GM21381 (cell line): Measurements from ENCODE around the gene GSX1.
"Not testable (repeated sequence)": the region's sequence is repeated elsewhere in the genome, so short reads cannot be mapped to it uniquely, and the experiment has no call there.

Experiments used
- ATAC-seq: cut with Tn5 transposase; IDR thresholded peaks from one replicate; pipeline ENCODE4 v1.9.1; 2021; ENCODE audit warnings: mild to moderate bottlenecking, moderate library complexity; ENCODE audit not compliant: unreplicated experiment

The GSX1 gene

GRCh38 chr13:27792393-27793218, at the start of gene GSX1:
TSS of gene GSX1 (plus strand) at chr13:27792483. CDS start at chr13:27792691, 208 bp downstream.
- no peak for ATAC-seq

- ATAC-seq: no peak
These were observed 47.5 kb upstream of the GSX1 start for GRCh38 chr13:27744801-27745200.

- no peak for ATAC-seq
These were observed 47.0 kb upstream of the GSX1 start for GRCh38 chr13:27745301-27745700.

GRCh38 chr13:27748143-27748542, 44.1 kb upstream of the GSX1 start:
- not testable (repeated sequence) for ATAC-seq

GRCh38 chr13:27751953-27752532, 40.2 kb upstream of the GSX1 start:
- no peak for ATAC-seq

GRCh38 chr13:27765650-27766049, 26.6 kb upstream of the GSX1 start:
- no peak for ATAC-seq

GRCh38 chr13:27770809-27771208, 21.5 kb upstream of the GSX1 start:
- ATAC-seq: no peak

GRCh38 chr13:27772651-27773425, 19.4 kb upstream of the GSX1 start:
- no peak for ATAC-seq

- ATAC-seq: no peak
These were observed 18.1 kb upstream of the GSX1 start for GRCh38 chr13:27774169-27774568.

- no peak for ATAC-seq
These were observed 17.6 kb upstream of the GSX1 start for GRCh38 chr13:27774651-27775050.

GRCh38 chr13:27775943-27776342, 16.3 kb upstream of the GSX1 start:
- ATAC-seq: no peak

- no peak for ATAC-seq
These were observed 10.1 kb upstream of the GSX1 start for GRCh38 chr13:27782151-27782550.

GRCh38 chr13:27783111-27783510, 9.2 kb upstream of the GSX1 start:
- ATAC-seq: no peak

- ATAC-seq: no peak
These were observed 4.0 kb upstream of the GSX1 start for GRCh38 chr13:27788271-27788670.

- ATAC-seq: no peak
These were observed 3.2 kb upstream of the GSX1 start for GRCh38 chr13:27789153-27789494.

GRCh38 chr13:27789495-27790303, 2.6 kb upstream of the GSX1 start:
- no peak for ATAC-seq

GRCh38 chr13:27790523-27790922, 1.8 kb upstream of the GSX1 start:
- ATAC-seq: no peak

- ATAC-seq: no peak
These were observed 960 bp upstream of the GSX1 start for GRCh38 chr13:27791146-27791900.

GRCh38 chr13:27791901-27792392, 336 bp upstream of the GSX1 start:
- ATAC-seq: no peak
